ENCODE data around the gene ZNF24.

- TF ChIP-seq, protein P1, sequence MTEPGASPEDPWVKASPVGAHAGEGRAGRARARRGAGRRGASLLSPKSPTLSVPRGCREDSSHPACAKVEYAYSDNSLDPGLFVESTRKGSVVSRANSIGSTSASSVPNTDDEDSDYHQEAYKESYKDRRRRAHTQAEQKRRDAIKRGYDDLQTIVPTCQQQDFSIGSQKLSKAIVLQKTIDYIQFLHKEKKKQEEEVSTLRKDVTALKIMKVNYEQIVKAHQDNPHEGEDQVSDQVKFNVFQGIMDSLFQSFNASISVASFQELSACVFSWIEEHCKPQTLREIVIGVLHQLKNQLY (CRISPR knock-in tag; IDR thresholded peaks at IDR 0.05): no peak
- TF ChIP-seq, protein P2, sequence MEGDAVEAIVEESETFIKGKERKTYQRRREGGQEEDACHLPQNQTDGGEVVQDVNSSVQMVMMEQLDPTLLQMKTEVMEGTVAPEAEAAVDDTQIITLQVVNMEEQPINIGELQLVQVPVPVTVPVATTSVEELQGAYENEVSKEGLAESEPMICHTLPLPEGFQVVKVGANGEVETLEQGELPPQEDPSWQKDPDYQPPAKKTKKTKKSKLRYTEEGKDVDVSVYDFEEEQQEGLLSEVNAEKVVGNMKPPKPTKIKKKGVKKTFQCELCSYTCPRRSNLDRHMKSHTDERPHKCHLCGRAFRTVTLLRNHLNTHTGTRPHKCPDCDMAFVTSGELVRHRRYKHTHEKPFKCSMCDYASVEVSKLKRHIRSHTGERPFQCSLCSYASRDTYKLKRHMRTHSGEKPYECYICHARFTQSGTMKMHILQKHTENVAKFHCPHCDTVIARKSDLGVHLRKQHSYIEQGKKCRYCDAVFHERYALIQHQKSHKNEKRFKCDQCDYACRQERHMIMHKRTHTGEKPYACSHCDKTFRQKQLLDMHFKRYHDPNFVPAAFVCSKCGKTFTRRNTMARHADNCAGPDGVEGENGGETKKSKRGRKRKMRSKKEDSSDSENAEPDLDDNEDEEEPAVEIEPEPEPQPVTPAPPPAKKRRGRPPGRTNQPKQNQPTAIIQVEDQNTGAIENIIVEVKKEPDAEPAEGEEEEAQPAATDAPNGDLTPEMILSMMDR (IDR thresholded peaks at IDR 0.05): no peak
- TF ChIP-seq ELF4 (CRISPR knock-in tag; IDR thresholded peaks at IDR 0.05; ENCODE audit: low read depth) (no peak), SP1 (CRISPR knock-in tag; conservative IDR thresholded peaks at IDR 0.05) (no peak), FOXP1 (CRISPR knock-in tag; IDR thresholded peaks at IDR 0.05; ENCODE audit: borderline replicate concordance) (no peak), SMAD4 (CRISPR knock-in tag; IDR thresholded peaks at IDR 0.05) (no peak)
- TF ChIP-seq, protein P3, sequence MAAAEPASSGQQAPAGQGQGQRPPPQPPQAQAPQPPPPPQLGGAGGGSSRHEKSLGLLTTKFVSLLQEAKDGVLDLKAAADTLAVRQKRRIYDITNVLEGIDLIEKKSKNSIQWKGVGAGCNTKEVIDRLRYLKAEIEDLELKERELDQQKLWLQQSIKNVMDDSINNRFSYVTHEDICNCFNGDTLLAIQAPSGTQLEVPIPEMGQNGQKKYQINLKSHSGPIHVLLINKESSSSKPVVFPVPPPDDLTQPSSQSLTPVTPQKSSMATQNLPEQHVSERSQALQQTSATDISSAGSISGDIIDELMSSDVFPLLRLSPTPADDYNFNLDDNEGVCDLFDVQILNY (CRISPR knock-in tag; IDR thresholded peaks at IDR 0.05): no peak
- TF ChIP-seq, protein P4, sequence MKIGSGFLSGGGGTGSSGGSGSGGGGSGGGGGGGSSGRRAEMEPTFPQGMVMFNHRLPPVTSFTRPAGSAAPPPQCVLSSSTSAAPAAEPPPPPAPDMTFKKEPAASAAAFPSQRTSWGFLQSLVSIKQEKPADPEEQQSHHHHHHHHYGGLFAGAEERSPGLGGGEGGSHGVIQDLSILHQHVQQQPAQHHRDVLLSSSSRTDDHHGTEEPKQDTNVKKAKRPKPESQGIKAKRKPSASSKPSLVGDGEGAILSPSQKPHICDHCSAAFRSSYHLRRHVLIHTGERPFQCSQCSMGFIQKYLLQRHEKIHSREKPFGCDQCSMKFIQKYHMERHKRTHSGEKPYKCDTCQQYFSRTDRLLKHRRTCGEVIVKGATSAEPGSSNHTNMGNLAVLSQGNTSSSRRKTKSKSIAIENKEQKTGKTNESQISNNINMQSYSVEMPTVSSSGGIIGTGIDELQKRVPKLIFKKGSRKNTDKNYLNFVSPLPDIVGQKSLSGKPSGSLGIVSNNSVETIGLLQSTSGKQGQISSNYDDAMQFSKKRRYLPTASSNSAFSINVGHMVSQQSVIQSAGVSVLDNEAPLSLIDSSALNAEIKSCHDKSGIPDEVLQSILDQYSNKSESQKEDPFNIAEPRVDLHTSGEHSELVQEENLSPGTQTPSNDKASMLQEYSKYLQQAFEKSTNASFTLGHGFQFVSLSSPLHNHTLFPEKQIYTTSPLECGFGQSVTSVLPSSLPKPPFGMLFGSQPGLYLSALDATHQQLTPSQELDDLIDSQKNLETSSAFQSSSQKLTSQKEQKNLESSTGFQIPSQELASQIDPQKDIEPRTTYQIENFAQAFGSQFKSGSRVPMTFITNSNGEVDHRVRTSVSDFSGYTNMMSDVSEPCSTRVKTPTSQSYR (CRISPR knock-in tag; IDR thresholded peaks at IDR 0.05): no peak
- TF ChIP-seq, protein P5, sequence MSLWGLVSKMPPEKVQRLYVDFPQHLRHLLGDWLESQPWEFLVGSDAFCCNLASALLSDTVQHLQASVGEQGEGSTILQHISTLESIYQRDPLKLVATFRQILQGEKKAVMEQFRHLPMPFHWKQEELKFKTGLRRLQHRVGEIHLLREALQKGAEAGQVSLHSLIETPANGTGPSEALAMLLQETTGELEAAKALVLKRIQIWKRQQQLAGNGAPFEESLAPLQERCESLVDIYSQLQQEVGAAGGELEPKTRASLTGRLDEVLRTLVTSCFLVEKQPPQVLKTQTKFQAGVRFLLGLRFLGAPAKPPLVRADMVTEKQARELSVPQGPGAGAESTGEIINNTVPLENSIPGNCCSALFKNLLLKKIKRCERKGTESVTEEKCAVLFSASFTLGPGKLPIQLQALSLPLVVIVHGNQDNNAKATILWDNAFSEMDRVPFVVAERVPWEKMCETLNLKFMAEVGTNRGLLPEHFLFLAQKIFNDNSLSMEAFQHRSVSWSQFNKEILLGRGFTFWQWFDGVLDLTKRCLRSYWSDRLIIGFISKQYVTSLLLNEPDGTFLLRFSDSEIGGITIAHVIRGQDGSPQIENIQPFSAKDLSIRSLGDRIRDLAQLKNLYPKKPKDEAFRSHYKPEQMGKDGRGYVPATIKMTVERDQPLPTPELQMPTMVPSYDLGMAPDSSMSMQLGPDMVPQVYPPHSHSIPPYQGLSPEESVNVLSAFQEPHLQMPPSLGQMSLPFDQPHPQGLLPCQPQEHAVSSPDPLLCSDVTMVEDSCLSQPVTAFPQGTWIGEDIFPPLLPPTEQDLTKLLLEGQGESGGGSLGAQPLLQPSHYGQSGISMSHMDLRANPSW (CRISPR knock-in tag; conservative IDR thresholded peaks at IDR 0.05; ENCODE audit: low read depth): no peak
These were observed 9.4 kb downstream of the ZNF24 start for GRCh38 chr18:35334821-35335220.

All from WTC11 (cell line).